ENCODE measurements around the gene CDC42. TPM values are rescaled to one million over a fixed set of nuclear protein-coding genes. Genes with fewer than 3 reads are reported as not detected.
A peak's percentile ranks its signal among the peaks of the same experiment; 100 is the strongest.

CDC42 gene
- total RNA-seq, 2 experiments from 2014 or later, result 298 to 339 TPM

GRCh38 chr1:22129501-22130117, 77.1 kb downstream of the CDC42 start:
- intact Hi-C loops (cut with DNase I, micrococcal nuclease), result loop anchor here in 1 of 2 experiments (5.0 kb wide), 1 partner anchor 148 kb away; no protein-coding TSS in a partner anchor
- Mint-ChIP-seq H3K27me3 (no peaks in the 10 kb centered on the region), H3K36me3 (ENCODE audit: low read depth) (no peaks in the 10 kb centered on the region), H3K27ac (no peak overlapping the region), H3K4me1 (no peaks in the 10 kb centered on the region), H3K9me3 (ENCODE audit: low read depth) (no peaks in the 10 kb centered on the region), H3K4me3 (no peak overlapping the region)
- ATAC-seq, result no peak
- DNase-seq, result no peak
- ChIA-PET POLR2A (interaction anchor here (0.6 kb wide), 1 partner anchor 541 kb away, joined by 3 read pairs; no protein-coding TSS in a partner anchor), CTCF (no interaction called here)

DNA sequence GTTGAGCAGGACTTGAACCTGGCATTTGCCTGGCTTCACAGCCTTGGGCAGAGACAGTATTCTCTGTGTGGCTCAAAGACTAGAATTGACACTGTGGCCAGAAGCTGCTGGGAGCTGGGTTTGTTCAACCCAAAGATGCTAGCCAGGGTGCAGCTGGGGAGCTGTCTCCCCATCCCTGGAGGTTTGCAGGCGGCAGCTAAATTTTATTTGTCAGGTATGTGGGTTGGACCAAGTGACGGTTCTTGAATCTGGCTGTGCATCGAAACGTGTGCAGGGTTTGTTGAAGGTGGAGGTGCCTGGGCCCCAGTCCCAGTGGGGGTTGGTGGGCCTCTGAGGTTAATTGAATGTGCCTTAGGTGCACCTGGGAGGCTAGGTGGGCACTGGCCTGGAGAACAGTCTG, 78.6 kb downstream of the CDC42 start:
- Mint-ChIP-seq H3K9me3 (ENCODE audit: low read depth) (no peaks in the 10 kb centered on the region), H3K36me3 (ENCODE audit: low read depth) (no peaks in the 10 kb centered on the region), H3K4me3 (no peak overlapping the region), H3K27me3 (no peaks in the 10 kb centered on the region), H3K4me1 (no peaks in the 10 kb centered on the region), H3K27ac (no peak overlapping the region)
- POLR2A ChIA-PET, result no interaction called here
- no peak for DNase-seq
- intact Hi-C loops (cut with DNase I, micrococcal nuclease), result loop anchor here in 1 of 2 experiments (1.0 to 5.0 kb wide), 2 partner anchors 146 to 285 kb away; no protein-coding TSS in a partner anchor
- ATAC-seq, result no peak
- CTCF ChIA-PET, result interaction anchor here (0.5 to 2.7 kb wide), 9 partner anchors 9 to 491 kb away, joined by 3 to 15 read pairs (median 3); no protein-coding TSS in a partner anchor

- H3K36me3 Mint-ChIP-seq (ENCODE audit: low read depth), result no peaks in the 10 kb centered on the region
- H3K27me3 Mint-ChIP-seq, result no peaks in the 10 kb centered on the region
- H3K4me1 Mint-ChIP-seq, result no peaks in the 10 kb centered on the region
- H3K27ac Mint-ChIP-seq, result no peak overlapping the region
- H3K4me3 Mint-ChIP-seq, result no peak overlapping the region
- ATAC-seq (peak; percentile 83), DNase-seq (peak; percentile 81)
- no peaks in the 10 kb centered on the region for H3K9me3 Mint-ChIP-seq (ENCODE audit: low read depth)
- intact Hi-C loops (cut with DNase I, micrococcal nuclease), result loop anchor here (1.0 to 5.0 kb wide), 4 partner anchors 144 to 511 kb away; partner anchors contain the start of gene C1QC (in 1 of the 2)
- ChIA-PET CTCF (interaction anchor here (0.6 to 2.7 kb wide), 10 partner anchors 10 to 509 kb away, joined by 3 to 15 read pairs (median 3); no protein-coding TSS in a partner anchor), POLR2A (no interaction called here)
Observed at GRCh38 chr1:22131875-22132486, 79.5 kb downstream of the CDC42 start.

DNA sequence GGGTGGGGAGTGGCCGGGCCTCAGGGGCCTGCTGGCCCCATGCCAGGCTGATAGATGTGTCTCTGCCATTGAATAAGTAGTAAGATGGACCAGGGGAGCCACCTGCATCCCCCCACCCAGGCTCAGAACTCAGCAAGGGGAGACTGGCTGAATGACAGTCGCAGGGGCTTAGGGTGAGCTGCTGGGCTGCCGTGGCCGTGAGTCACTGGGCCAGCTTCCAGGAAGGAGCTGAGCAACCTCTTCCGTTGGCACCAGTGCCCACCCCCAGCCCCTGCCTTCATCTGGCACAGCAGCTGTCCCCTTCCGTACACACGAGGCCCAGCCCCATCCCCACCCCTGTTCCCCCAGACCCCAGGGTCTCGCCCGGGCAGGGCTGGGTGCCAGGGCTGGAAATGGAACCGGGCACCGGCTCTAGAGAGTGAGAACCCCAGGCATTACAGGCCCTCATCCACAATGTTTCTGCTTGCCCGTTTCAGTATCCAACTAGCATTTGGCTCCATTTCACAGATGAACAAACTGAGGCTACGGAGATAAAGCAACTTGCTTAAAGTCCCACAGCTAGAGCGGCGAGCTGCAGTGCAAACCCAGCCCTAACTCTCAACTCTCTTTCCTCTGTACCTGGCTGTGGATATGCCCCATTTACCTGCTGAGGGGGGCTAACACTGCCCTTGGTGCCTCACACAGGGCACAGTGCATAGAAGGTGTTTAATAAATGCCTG, 80.2 kb downstream of the CDC42 start:
- no peak overlapping the region for H3K27ac Mint-ChIP-seq
- H3K4me3 Mint-ChIP-seq, result no peak overlapping the region
- DNase-seq (no peak), ATAC-seq (no peak)
- CTCF ChIA-PET, result interaction anchor here (0.9 to 2.7 kb wide), 5 partner anchors 11 to 284 kb away, joined by 3 to 15 read pairs (median 3); no protein-coding TSS in a partner anchor
- H3K9me3 Mint-ChIP-seq (ENCODE audit: low read depth), result no peaks in the 10 kb centered on the region
- no peaks in the 10 kb centered on the region for H3K36me3 Mint-ChIP-seq (ENCODE audit: low read depth)
- intact Hi-C loops (cut with DNase I, micrococcal nuclease), result loop anchor here (1.0 to 5.0 kb wide), 4 partner anchors 144 to 510 kb away; partner anchors contain the start of gene C1QC (in 1 of the 2)
- H3K27me3 Mint-ChIP-seq, result no peaks in the 10 kb centered on the region
- no peaks in the 10 kb centered on the region for H3K4me1 Mint-ChIP-seq
- POLR2A ChIA-PET, result no interaction called here

DNA sequence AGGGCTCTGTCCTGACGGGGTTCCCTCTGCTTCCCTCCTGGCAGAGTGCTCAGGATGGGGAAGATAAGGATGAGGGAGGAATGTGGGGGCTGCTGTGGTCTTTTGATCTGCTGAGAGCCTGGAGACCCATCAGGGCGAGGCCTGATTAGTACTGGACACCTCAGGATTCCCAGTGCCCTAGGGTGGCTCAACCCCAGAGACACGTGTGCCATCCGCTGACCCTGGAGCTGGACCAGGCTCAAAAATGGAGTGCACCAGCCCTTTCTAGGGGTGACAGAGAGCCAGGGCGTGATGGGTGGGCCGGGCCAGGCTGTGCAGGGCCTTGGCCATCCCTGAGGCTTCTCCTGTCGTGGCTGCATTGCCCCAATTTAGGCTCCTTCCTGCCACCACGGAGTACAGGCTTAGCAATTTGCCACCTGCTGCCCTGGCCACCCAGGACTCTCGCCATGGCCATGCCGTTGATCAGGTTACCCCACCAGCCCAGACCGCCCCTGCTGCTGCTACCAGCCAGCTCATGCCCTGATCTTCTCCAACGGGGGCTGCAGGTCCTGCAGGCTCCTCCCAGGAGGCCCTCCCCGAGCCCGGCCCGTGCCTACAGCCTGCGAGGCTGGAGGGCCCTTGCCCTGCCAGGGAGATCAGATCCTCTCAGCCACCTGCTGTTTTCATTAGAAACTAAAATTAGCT, 80.9 kb downstream of the CDC42 start:
- Mint-ChIP-seq H3K4me1 (no peaks in the 10 kb centered on the region), H3K27me3 (no peaks in the 10 kb centered on the region), H3K4me3 (no peak overlapping the region), H3K36me3 (ENCODE audit: low read depth) (no peaks in the 10 kb centered on the region), H3K9me3 (ENCODE audit: low read depth) (no peaks in the 10 kb centered on the region), H3K27ac (no peak overlapping the region)
- POLR2A ChIA-PET, result no interaction called here
- CTCF ChIA-PET, result interaction anchor here (0.5 to 1.3 kb wide), 2 partner anchors 11 to 202 kb away, joined by 3 read pairs; no protein-coding TSS in a partner anchor
- intact Hi-C loops (cut with DNase I, micrococcal nuclease), result loop anchor here (2.0 to 5.0 kb wide), 2 partner anchors 144 to 509 kb away; partner anchors contain the start of gene C1QC (in 1 of the 2)
- no peak for DNase-seq
- ATAC-seq, result no peak

DNA sequence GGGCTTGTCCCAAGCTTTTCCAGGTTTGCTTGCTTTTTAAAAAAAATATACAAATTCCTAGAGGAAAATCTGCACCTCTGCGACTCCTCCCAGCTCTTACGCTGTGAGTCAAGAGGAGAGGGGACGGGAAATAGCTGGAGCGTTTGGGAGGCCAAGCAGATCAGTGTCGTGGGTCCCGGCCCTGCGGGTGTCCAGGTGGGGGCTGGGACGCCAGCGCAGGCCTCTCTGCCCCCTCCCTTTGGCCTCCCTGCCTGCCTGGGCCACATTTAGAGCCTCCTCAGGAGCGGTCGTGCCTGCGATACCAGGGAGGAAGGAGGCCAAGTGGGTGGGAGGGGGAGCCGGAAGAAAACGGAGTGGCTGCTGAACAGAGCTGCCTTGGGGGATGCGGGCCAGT, 81.4 kb downstream of the CDC42 start:
- intact Hi-C loops (cut with DNase I, micrococcal nuclease), result loop anchor here (2.0 to 5.0 kb wide), 2 partner anchors 143 to 509 kb away; partner anchors contain the start of gene C1QC (in 1 of the 2)
- no peak overlapping the region for H3K27ac Mint-ChIP-seq
- no peak overlapping the region for H3K4me3 Mint-ChIP-seq
- no peaks in the 10 kb centered on the region for H3K36me3 Mint-ChIP-seq (ENCODE audit: low read depth)
- no peaks in the 10 kb centered on the region for H3K4me1 Mint-ChIP-seq
- ATAC-seq (no peak), DNase-seq (no peak)
- POLR2A ChIA-PET, result no interaction called here
- H3K9me3 Mint-ChIP-seq (ENCODE audit: low read depth), result no peaks in the 10 kb centered on the region
- CTCF ChIA-PET, result interaction anchor here (0.5 to 1.3 kb wide), 2 partner anchors 12 to 203 kb away, joined by 3 read pairs; no protein-coding TSS in a partner anchor
- no peaks in the 10 kb centered on the region for H3K27me3 Mint-ChIP-seq

GRCh38 chr1:22137004-22137720, 84.7 kb downstream of the CDC42 start:
- H3K36me3 Mint-ChIP-seq (ENCODE audit: low read depth), result no peaks in the 10 kb centered on the region
- intact Hi-C loops (cut with DNase I, micrococcal nuclease), result loop anchor here in 1 of 2 experiments (2.0 kb wide), 1 partner anchor 76 kb away; no protein-coding TSS in a partner anchor
- H3K4me3 Mint-ChIP-seq, result no peak overlapping the region
- DNase-seq (no peak), ATAC-seq (no peak)
- CTCF ChIA-PET, result no interaction called here
- no peaks in the 10 kb centered on the region for H3K4me1 Mint-ChIP-seq
- POLR2A ChIA-PET, result no interaction called here
- peaks cover 18% of the 10 kb centered on the region for H3K27me3 Mint-ChIP-seq
- no peaks in the 10 kb centered on the region for H3K9me3 Mint-ChIP-seq (ENCODE audit: low read depth)
- no peak overlapping the region for H3K27ac Mint-ChIP-seq

DNA sequence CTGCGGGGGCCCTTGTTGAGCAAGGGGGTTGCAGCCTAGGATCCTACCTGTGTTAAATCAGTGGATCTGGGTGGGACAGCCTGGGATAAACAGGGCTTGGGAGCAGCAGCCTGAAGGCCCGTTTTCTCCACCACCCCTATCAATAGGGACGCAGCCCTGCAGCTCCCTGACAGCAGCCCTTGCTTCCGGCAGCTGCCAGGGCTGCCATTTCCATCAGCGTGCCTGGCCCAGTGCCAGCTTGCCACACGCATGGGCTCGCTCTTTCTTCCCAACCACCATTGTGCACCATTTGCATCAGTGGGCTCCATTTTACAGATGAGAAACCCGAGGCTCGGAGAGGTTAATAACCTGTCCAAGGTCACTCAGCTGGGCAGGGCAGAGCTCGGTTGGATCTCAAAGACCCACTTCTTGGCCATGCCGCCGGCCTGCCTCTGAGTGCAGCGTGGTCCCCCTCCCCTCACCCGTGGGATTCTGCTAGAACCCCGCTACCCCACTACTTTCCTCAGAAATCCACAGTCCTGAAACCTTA, 86.6 kb downstream of the CDC42 start:
- Mint-ChIP-seq H3K27me3 (peaks cover 24% of the 10 kb centered on the region), H3K36me3 (ENCODE audit: low read depth) (no peaks in the 10 kb centered on the region), H3K9me3 (ENCODE audit: low read depth) (no peaks in the 10 kb centered on the region), H3K4me1 (peaks cover 5% of the 10 kb centered on the region), H3K4me3 (no peak overlapping the region), H3K27ac (no peak overlapping the region)
- intact Hi-C loops (cut with DNase I, micrococcal nuclease), result no loop called here
- DNase-seq (no peak), ATAC-seq (no peak)
- ChIA-PET CTCF (interaction anchor here (1.8 kb wide), 1 partner anchor 278 kb away, joined by 12 read pairs; no protein-coding TSS in a partner anchor), POLR2A (interaction anchor here (0.6 to 1.0 kb wide), 2 partner anchors 44 to 114 kb away, joined by 3 to 4 read pairs; no protein-coding TSS in a partner anchor)

- peaks cover 5% of the 10 kb centered on the region for H3K4me1 Mint-ChIP-seq
- ChIA-PET CTCF (interaction anchor here (1.2 to 1.8 kb wide), 2 partner anchors 12 to 277 kb away, joined by 4 to 12 read pairs; no protein-coding TSS in a partner anchor), POLR2A (interaction anchor here (0.5 to 1.0 kb wide), 3 partner anchors 43 to 1242 kb away, joined by 3 to 4 read pairs (median 3); no protein-coding TSS in a partner anchor)
- intact Hi-C loops (cut with DNase I, micrococcal nuclease), result no loop called here
- no peak for ATAC-seq
- no peak for DNase-seq
- peaks cover 27% of the 10 kb centered on the region for H3K27me3 Mint-ChIP-seq
- no peak overlapping the region for H3K4me3 Mint-ChIP-seq
- H3K36me3 Mint-ChIP-seq (ENCODE audit: low read depth), result no peaks in the 10 kb centered on the region
- no peak overlapping the region for H3K27ac Mint-ChIP-seq
- H3K9me3 Mint-ChIP-seq (ENCODE audit: low read depth), result no peaks in the 10 kb centered on the region
Observed at GRCh38 chr1:22139817-22140216, 87.3 kb downstream of the CDC42 start.

All from activated CD4-positive, alpha-beta T cell treated with anti-CD3 and anti-CD28 coated beads for 36 hours (primary cell).